ENCODE data around the gene ATP5ME. TPM values are rescaled to one million over a fixed set of nuclear protein-coding genes. Genes with fewer than 3 reads are reported as not detected.

ATP5ME gene
- total RNA-seq, 2 experiments from 2014 or later, result 359 to 388 TPM

- BruUV-seq (replicated peaks), result no TSS peak
- no peak for TF ChIP-seq CTCF (conservative IDR thresholded peaks at IDR 0.05; ENCODE audit: low read length)
- TF ChIP-seq EZH2phosphoT487 (IDR thresholded peaks at IDR 0.05; ENCODE audit: borderline replicate concordance, low read depth, low read length), result no peak
These were observed 16.0 kb downstream of the ATP5ME start for GRCh38 chr4:657834-658667.

GRCh38 chr4:657338-657833, 16.7 kb downstream of the ATP5ME start:
- H3K27ac ChIP-seq (ENCODE audit: low read depth, low read length, poor library complexity, severe bottlenecking), result no peak overlapping the region
- H3K79me2 ChIP-seq (ENCODE audit: insufficient read depth, low read depth, low read length), result no peaks in the 10 kb centered on the region
- no peaks in the 10 kb centered on the region for H3K9me3 ChIP-seq (ENCODE audit: low read length)
- DNase-seq (ENCODE audit: low spot score), result no peak
- CTCF ChIA-PET (ENCODE audit: unreplicated experiment), result no interaction called here
- no peaks in the 10 kb centered on the region for H4K20me1 ChIP-seq (ENCODE audit: insufficient read depth, low read length)
- TF ChIP-seq EZH2phosphoT487 (IDR thresholded peaks at IDR 0.05; ENCODE audit: borderline replicate concordance, low read depth, low read length) (no peak), CTCF (conservative IDR thresholded peaks at IDR 0.05; ENCODE audit: low read length) (no peak)
- H3K9me2 ChIP-seq (ENCODE audit: insufficient read depth, low read length), result no peaks in the 10 kb centered on the region
- H3K4me1 ChIP-seq (ENCODE audit: insufficient read depth, low read length, poor library complexity, severe bottlenecking), result no peaks in the 10 kb centered on the region
- H3K4me3 ChIP-seq (ENCODE audit: low read depth, low read length, poor library complexity, severe bottlenecking), result no peak overlapping the region
- no peaks in the 10 kb centered on the region for H3K36me3 ChIP-seq (ENCODE audit: insufficient read depth, low read length)
- BruUV-seq (replicated peaks), result no TSS peak
- POLR2A ChIA-PET, result no interaction called here
- intact Hi-C loops (cut with micrococcal nuclease; ENCODE audit: unreplicated experiment), result no loop called here
- H3K4me2 ChIP-seq (ENCODE audit: low read length), result no peak overlapping the region
- H2AFZ ChIP-seq (ENCODE audit: low read length), result no peak overlapping the region

More at GRCh38 chr4:657834-658667, 16.0 kb downstream of the ATP5ME start:
- ChIA-PET CTCF (ENCODE audit: unreplicated experiment) (no interaction called here), POLR2A (no interaction called here)
- H3K27ac ChIP-seq (ENCODE audit: low read depth, low read length, poor library complexity, severe bottlenecking), result no peak overlapping the region
- no peaks in the 10 kb centered on the region for H3K9me2 ChIP-seq (ENCODE audit: insufficient read depth, low read length)
- no peaks in the 10 kb centered on the region for H3K79me2 ChIP-seq (ENCODE audit: insufficient read depth, low read depth, low read length)
- no peak overlapping the region for H3K4me2 ChIP-seq (ENCODE audit: low read length)
- H2AFZ ChIP-seq (ENCODE audit: low read length), result no peak overlapping the region
- intact Hi-C loops (cut with micrococcal nuclease; ENCODE audit: unreplicated experiment), result no loop called here
- no peak overlapping the region for H3K4me3 ChIP-seq (ENCODE audit: low read depth, low read length, poor library complexity, severe bottlenecking)
- no peaks in the 10 kb centered on the region for H3K36me3 ChIP-seq (ENCODE audit: insufficient read depth, low read length)
- DNase-seq (ENCODE audit: low spot score), result no peak
- no peaks in the 10 kb centered on the region for H4K20me1 ChIP-seq (ENCODE audit: insufficient read depth, low read length)
- H3K4me1 ChIP-seq (ENCODE audit: insufficient read depth, low read length, poor library complexity, severe bottlenecking), result no peaks in the 10 kb centered on the region
- H3K9me3 ChIP-seq (ENCODE audit: low read length), result no peaks in the 10 kb centered on the region
